BLaER1 treated with 17β-estradiol and CSF1 and Interleukin-3, amounts not matched to agents 10 nM and 100 nM (cell line): ENCODE measurements around the gene C9orf85.
"Not testable (repeated sequence)": the region's sequence is repeated elsewhere in the genome, so short reads cannot be mapped to it uniquely, and the experiment has no call there.

Source experiments
- H3K27ac ChIP-seq, 11 experiments: shearing (Covaris generic); formaldehyde crosslinking; 2 replicates each; pipeline ENCODE4 v1.8.1; 2022
- H3K27me3 ChIP-seq, 11 experiments: shearing (Covaris generic); formaldehyde crosslinking; 2 replicates each; pipeline ENCODE4 v1.8.1; 2022
- H3K36me3 ChIP-seq, 11 experiments: shearing (Covaris generic); formaldehyde crosslinking; 2 replicates each; pipeline ENCODE4 v1.8.1; 2022
- H3K4me1 ChIP-seq, 10 experiments: shearing (Covaris generic); formaldehyde crosslinking; 2 replicates each; pipeline ENCODE4 v1.8.1; 2022
- H3K4me2 ChIP-seq, 11 experiments: shearing (Covaris generic); formaldehyde crosslinking; 2 replicates each; pipeline ENCODE4 v1.8.1; 2022
- H3K4me3 ChIP-seq, 10 experiments: shearing (Covaris generic); formaldehyde crosslinking; 2 replicates each; pipeline ENCODE4 v1.8.1; 2022
- H3K9ac ChIP-seq, 11 experiments: shearing (Covaris generic); formaldehyde crosslinking; 2 replicates each; pipeline ENCODE4 v1.8.1; 2022
- H3K9me3 ChIP-seq, 11 experiments: shearing (Covaris generic); formaldehyde crosslinking; replicated peaks in 1 of 11; 2 replicates each; pipeline ENCODE4 v1.8.1; 2022
- H4K20me1 ChIP-seq, 11 experiments: shearing (Covaris generic); formaldehyde crosslinking; 2 replicates each; pipeline ENCODE4 v1.8.1; 2022
- Cebpa-rat ChIP-seq, 11 experiments: shearing (Covaris generic); IDR thresholded peaks; 2 replicates each; pipeline ENCODE4 v1.8.1; 2022

The C9orf85 gene

GRCh38 chr9:71937070-71937625 lies 25.7 kb downstream of the C9orf85 start:
- H3K9ac ChIP-seq: no peak overlapping the region
- no peaks in the 10 kb centered on the region for H3K4me1 ChIP-seq

GRCh38 chr9:71937898-71938297 lies 26.5 kb downstream of the C9orf85 start:
- Histone ChIP-seq H3K4me2 (no peak overlapping the region), H3K27ac (no peak overlapping the region), H3K4me3 (no peak overlapping the region), H4K20me1 (peaks cover 0 to 48% (median 14%) of the 10 kb centered on the region in 11 experiments; a peak in 14 of 22 replicates), H3K9me3 (0 out of 22 replicates have a peak, but pooled peaks cover 0 to 2% (median 0%) of the 10 kb centered on the region in 11 experiments), H3K36me3 (peaks cover 0 to 12% (median 0%) of the 10 kb centered on the region in 11 experiments; a peak in 8 of 22 replicates), H3K27me3 (no peaks in the 10 kb centered on the region), H3K9ac (no peak overlapping the region), H3K4me1 (no peaks in the 10 kb centered on the region)
- no peak for TF ChIP-seq Cebpa-rat (IDR thresholded peaks at IDR 0.05)

More at GRCh38 chr9:71937070-71937625, 25.7 kb downstream of the C9orf85 start:
- H3K4me2 ChIP-seq: no peak overlapping the region
- no peak overlapping the region for H3K4me3 ChIP-seq
- H3K36me3 ChIP-seq: peaks cover 2 to 19% (median 7%) of the 10 kb centered on the region in 11 experiments; a peak in 13 of 22 replicates
- H4K20me1 ChIP-seq: peaks cover 0 to 41% (median 9%) of the 10 kb centered on the region in 11 experiments; a peak in 14 of 22 replicates
- peaks cover 0 to 8% (median 3%) of the 10 kb centered on the region in 11 experiments; a peak in 4 of 22 replicates for H3K9me3 ChIP-seq
- TF ChIP-seq Cebpa-rat (IDR thresholded peaks at IDR 0.05): no peak
- no peaks in the 10 kb centered on the region for H3K27me3 ChIP-seq
- H3K27ac ChIP-seq: no peak overlapping the region

GRCh38 chr9:71941060-71941568 lies 29.7 kb downstream of the C9orf85 start:
- Histone ChIP-seq H3K4me1 (peaks cover 0 to 4% (median 0%) of the 10 kb centered on the region in 10 experiments; a peak in 1 of 20 replicates), H3K4me2 (no peak overlapping the region), H3K4me3 (no peak overlapping the region)

GRCh38 chr9:71941998-71942567 lies 30.6 kb downstream of the C9orf85 start:
- TF ChIP-seq Cebpa-rat (IDR thresholded peaks at IDR 0.05): no peak
- no peaks in the 10 kb centered on the region for H3K27me3 ChIP-seq
- no peaks in the 10 kb centered on the region for H3K9me3 ChIP-seq
- H3K36me3 ChIP-seq: peaks cover 0 to 9% (median 0%) of the 10 kb centered on the region in 11 experiments; a peak in 3 of 22 replicates
- no peak overlapping the region for H3K9ac ChIP-seq
- H3K4me3 ChIP-seq: no peak overlapping the region
- H4K20me1 ChIP-seq: peaks cover 0 to 57% (median 12%) of the 10 kb centered on the region in 11 experiments; a peak in 15 of 22 replicates
- H3K4me2 ChIP-seq: no peak overlapping the region
- no peak overlapping the region for H3K27ac ChIP-seq
- H3K4me1 ChIP-seq: peaks cover 0 to 4% (median 0%) of the 10 kb centered on the region in 10 experiments; a peak in 1 of 20 replicates

More at GRCh38 chr9:71941060-71941568, 29.7 kb downstream of the C9orf85 start:
- peaks cover 0 to 2% (median 0%) of the 10 kb centered on the region in 11 experiments; a peak in 2 of 22 replicates for H3K36me3 ChIP-seq
- no peak overlapping the region for H3K27ac ChIP-seq
- H3K27me3 ChIP-seq: no peaks in the 10 kb centered on the region
- peaks cover 0 to 67% (median 13%) of the 10 kb centered on the region in 11 experiments; a peak in 15 of 22 replicates for H4K20me1 ChIP-seq
- no peaks in the 10 kb centered on the region for H3K9me3 ChIP-seq
- TF ChIP-seq Cebpa-rat (IDR thresholded peaks at IDR 0.05): no peak
- no peak overlapping the region for H3K9ac ChIP-seq

DNA sequence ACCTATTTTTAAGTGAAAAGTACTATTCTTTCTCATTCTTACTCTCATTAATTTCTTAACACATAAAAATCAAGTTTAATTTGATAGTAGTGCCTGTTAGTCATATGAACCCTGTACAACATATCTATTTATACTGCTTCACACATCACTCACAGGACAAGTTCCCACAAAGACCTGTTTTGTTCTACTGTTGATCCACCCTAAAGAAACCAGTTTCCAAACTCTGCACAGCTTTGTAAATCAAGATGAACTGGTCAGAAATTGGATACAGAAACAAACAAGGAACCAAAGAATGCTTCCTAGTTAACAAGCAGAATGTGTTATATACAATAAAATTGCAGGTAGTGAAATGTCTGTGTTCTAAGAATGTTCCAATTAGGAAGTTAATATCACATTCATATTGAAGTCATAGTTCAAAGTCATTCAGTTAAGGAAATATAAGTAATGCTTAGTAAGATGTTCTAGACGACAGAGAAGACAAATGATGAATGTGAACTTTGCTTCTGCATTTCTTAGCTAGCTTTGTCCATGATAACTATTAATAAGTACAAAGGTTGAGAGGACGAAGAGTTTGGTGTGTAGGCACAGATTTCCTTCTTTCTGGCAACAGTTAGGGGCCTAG lies 33.4 kb downstream of the C9orf85 start:
- H3K9me3 ChIP-seq: no peaks in the 10 kb centered on the region
- peaks cover 0 to 4% (median 0%) of the 10 kb centered on the region in 10 experiments; a peak in 1 of 20 replicates for H3K4me1 ChIP-seq
- peaks cover 0 to 37% (median 17%) of the 10 kb centered on the region in 11 experiments; a peak in 20 of 22 replicates for H3K36me3 ChIP-seq
- H3K27me3 ChIP-seq: no peaks in the 10 kb centered on the region
- H3K4me3 ChIP-seq: no peak overlapping the region
- no peak overlapping the region for H3K4me2 ChIP-seq
- no peak overlapping the region for H3K9ac ChIP-seq
- peaks cover 0 to 49% (median 9%) of the 10 kb centered on the region in 11 experiments; a peak in 15 of 22 replicates for H4K20me1 ChIP-seq
- TF ChIP-seq Cebpa-rat (IDR thresholded peaks at IDR 0.05): no peak
- H3K27ac ChIP-seq: no peak overlapping the region

DNA sequence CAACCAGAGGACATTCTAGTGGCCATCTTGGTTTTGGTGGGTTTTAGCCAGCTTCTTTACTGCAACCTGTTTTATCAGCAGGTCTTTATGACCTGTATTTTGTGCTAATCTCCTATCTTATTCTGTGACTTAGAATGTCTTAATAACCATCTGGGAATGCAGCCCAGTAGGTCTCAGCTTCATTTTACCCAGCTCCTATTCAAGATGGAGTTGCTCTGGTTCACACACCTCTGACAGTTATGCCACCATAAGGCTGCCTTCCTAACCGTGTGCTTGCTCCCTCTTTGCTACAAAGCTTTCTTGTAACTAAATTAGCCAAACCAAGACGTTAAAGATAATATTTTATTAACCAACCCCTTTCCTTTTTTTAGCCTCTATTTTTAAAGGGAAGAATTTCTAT lies 43.2 kb downstream of the C9orf85 start:
- not testable (repeated sequence) for H3K27ac ChIP-seq, H3K9me3 ChIP-seq, H3K4me1 ChIP-seq, H4K20me1 ChIP-seq, H3K27me3 ChIP-seq, H3K4me3 ChIP-seq, H3K4me2 ChIP-seq, H3K9ac ChIP-seq
- H3K36me3 ChIP-seq: peaks cover 21 to 83% (median 43%) of the 10 kb centered on the region in 11 experiments

DNA sequence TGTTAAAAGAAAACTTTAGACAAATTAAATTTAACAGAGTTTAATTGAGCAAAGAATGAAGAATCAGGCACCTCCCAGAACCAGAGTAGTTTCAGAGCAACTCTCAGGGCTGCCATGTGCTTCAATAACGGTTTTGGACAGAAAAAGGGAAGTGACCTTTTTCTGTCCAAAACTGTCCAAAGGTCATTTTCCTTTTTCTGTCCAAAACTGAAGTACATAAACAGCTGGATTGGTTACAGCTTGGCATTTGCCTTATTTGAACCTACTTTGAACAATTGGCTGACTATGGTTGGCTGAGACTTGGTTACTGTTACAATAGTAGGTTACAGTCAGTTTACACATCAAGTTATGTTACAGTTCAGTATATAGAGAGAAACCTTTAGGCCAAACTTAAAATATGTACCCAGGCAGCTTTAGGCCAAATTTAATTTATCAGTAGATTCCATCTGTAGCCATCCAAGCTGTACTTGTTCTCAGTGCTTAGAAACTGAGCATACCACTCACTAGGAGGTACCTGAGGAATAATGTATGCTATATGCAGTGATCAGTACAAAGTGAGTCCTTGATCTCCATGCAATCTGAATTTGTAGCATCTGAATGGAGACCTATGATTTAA lies 44.0 kb downstream of the C9orf85 start:
- H3K27me3 ChIP-seq: no peaks in the 10 kb centered on the region
- H3K27ac ChIP-seq: no peak overlapping the region
- H3K4me3 ChIP-seq: no peak overlapping the region
- no peaks in the 10 kb centered on the region for H4K20me1 ChIP-seq
- H3K9me3 ChIP-seq: no peaks in the 10 kb centered on the region
- TF ChIP-seq Cebpa-rat (IDR thresholded peaks at IDR 0.05): no peak
- no peak overlapping the region for H3K4me2 ChIP-seq
- H3K4me1 ChIP-seq: 0 out of 20 replicates have a peak, but pooled peaks cover 0 to 5% (median 0%) of the 10 kb centered on the region in 10 experiments
- peaks cover 18 to 82% (median 41%) of the 10 kb centered on the region in 11 experiments for H3K36me3 ChIP-seq
- H3K9ac ChIP-seq: no peak overlapping the region

DNA sequence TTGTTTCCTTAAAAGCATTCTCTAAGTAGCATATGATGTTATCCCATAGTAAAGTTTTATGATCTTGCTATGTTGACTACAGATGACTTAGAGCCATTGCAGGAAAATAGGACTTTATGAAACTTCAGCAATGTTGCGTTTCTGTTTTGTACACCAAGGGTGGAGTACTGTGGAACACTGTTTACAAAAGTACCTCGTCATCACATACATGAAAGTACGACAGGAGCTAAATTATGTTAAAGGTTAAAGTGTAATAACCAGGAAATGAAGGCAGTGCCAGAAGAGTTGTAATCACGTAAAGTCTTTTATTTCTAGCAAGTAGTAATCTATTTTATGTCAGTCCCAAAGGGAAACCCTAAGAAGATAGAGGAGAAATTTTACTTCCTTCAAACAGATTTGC lies 50.9 kb downstream of the C9orf85 start:
- H3K27ac ChIP-seq: no peak overlapping the region
- no peaks in the 10 kb centered on the region for H4K20me1 ChIP-seq
- peaks cover 23 to 96% (median 65%) of the 10 kb centered on the region in 11 experiments; a peak in 21 of 22 replicates for H3K36me3 ChIP-seq
- TF ChIP-seq Cebpa-rat (IDR thresholded peaks at IDR 0.05): no peak
- no peak overlapping the region for H3K4me2 ChIP-seq
- H3K4me3 ChIP-seq: no peak overlapping the region
- no peaks in the 10 kb centered on the region for H3K27me3 ChIP-seq
- no peaks in the 10 kb centered on the region for H3K4me1 ChIP-seq
- H3K9ac ChIP-seq: no peak overlapping the region
- peaks cover 19 to 47% (median 27%) of the 10 kb centered on the region in 11 experiments; a peak in 20 of 22 replicates for H3K9me3 ChIP-seq

- not testable (repeated sequence) for H3K4me1 ChIP-seq, H3K27me3 ChIP-seq, H3K4me3 ChIP-seq, H3K4me2 ChIP-seq, H3K27ac ChIP-seq, H4K20me1 ChIP-seq, H3K9ac ChIP-seq
- Histone ChIP-seq H3K9me3 (peaks cover 30 to 59% (median 39%) of the 10 kb centered on the region in 11 experiments), H3K36me3 (peaks cover 35 to 96% (median 68%) of the 10 kb centered on the region in 11 experiments)
Measured at GRCh38 chr9:71963471-71963996, 52.1 kb downstream of the C9orf85 start.
